Fibroblast of the conjunctiva (primary cell): ENCODE data around the gene KRT6C.

Source experiments
- DNase-seq: peaks from one replicate; pipeline ENCODE4 v3.0.0-alpha.2; 2010; ENCODE audit warnings: low read depth

Gene KRT6C

GRCh38 chr12:52434760-52435530 is 38.7 kb downstream of the KRT6C start:
- no peak for DNase-seq

DNA sequence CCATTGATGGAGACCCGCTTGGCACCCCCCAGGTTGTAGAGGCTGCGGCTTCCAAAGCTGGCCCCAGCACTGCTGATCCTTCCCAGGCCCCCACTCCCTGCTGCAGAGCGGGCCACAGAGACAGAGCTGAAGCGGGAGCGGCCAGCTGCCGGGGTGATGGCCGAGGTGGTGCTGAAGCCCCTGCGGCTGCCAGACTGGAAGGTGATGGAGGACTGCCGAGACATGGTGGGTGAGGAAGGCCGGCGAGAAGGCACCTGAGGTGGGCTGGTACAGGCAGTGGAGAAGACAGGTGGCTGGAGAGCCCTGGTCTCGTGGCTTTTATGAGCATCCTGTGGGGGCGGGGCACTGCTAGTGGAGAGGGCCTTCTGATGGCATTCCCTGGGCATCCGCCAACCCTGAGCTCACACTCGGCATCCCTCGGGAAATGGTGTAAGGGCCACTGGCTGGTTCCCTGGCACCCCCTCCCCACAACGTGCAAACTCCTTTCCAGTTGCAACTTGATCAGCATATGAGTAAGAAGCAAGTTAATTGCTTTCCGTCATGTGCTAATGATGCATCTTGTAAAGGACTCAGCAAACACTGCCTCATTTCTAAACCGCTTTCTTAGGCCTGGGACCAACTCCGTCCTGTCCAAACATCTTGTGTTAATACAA is 39.4 kb downstream of the KRT6C start, which contains the start of gene KRT75:
KRT75 (minus strand) TSS at position 291 of the 653 bp plus-strand sequence; CDS start at position 224, 67 bp downstream.
- DNase-seq: no peak

DNA sequence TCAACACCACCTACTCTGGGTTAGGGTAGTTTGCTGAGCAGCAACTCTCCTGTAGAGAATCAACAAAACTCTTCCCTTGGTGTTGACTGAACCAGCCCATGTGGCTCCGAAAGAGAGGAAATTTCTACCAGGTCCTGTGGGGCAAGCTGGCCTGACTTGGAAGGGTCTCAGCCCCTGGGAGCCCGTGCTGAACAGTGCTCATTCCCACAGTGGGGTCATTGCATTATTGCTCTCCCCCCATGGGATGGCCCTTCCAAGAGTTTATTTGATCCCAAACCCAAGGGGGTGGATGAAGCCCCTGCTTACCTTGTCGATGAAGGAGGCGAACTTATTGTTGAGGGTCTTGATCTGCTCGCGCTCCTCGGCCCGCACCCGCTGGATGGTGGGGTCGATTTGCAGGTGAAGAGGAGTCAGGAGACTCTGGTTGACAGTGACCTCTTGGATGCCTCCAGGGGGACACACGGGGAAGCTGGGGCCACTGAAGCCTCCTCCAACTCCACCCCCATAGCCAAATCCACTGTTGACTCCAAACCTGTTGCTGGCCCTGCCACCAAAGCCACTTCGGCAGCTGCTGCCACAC is 40.0 kb downstream of the KRT6C start:
- no peak for DNase-seq

DNA sequence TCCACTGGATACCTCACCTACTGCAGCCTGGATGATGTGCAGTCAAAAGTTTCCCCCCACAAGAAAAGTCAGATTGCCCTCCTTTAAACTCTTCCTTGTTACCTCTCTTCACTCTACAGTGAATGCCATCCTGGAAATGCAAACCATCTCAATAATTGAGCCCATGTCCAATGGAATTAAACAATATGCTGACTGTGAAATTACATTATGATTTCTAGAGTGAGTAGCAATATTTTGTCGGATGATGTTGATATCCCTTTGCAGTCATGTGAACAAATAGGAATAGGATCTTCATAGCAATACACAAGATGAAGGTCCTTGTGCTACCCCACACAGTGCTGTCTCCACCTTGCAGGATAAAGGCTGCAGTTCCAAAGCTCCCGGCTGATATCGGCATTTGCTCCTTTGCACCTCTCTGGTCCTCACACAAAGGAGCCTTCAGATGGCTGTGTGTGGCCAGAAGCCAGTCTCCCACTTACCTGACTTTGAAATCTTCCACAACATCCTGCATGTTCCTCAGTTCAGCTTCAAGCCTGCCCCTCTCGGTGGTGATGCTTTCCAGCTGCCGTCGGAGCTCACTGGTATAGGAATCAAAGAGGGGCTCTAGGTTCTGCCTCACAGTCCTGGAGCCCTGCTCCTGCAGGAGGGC is 40.9 kb downstream of the KRT6C start:
- no peak for DNase-seq

DNA sequence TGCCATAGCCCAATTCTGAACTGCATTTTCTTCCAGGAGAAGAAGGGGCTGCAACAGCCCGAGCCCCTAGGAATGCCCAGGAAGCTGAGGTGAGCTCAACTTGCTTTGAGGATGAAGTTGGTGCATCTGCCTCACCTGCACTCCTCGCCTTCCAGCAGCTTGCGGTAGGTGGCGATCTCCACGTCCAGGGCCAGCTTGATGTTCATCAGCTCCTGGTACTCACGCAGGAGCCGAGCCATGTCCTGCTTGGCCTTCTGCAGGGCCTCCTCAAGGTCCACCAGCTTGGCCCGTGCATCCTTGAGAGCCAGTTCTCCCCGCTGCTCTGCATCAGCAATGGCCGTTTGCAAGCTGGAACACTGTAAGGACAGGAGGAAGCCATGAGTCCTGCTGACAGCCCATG is 45.5 kb downstream of the KRT6C start:
- no peak for DNase-seq

DNA sequence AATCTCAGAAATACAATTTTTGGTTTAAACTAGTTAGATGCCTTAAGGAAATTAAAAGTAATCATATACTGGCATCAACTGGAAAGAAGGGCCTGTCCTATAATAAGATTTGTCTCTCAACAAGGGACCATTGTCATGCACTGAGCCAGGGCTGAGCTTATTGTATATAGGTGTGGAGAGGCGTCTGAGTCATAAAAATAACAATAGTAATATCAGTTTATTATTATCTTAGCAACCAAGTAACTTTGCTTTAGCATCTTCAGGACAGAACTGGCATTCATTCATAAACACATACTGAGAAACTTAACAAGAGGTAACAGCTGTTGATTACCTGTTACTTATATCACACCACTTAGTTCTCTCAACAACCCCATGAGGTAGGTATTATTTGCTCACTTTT is 46.5 kb downstream of the KRT6C start:
- no peak for DNase-seq

- DNase-seq: no peak
These were observed 47.6 kb downstream of the KRT6C start for GRCh38 chr12:52426034-52426433.

- no peak for DNase-seq
These were observed 48.1 kb downstream of the KRT6C start for GRCh38 chr12:52425466-52425865.

- no peak for DNase-seq
These were observed 49.7 kb downstream of the KRT6C start for GRCh38 chr12:52423661-52424500.

DNA sequence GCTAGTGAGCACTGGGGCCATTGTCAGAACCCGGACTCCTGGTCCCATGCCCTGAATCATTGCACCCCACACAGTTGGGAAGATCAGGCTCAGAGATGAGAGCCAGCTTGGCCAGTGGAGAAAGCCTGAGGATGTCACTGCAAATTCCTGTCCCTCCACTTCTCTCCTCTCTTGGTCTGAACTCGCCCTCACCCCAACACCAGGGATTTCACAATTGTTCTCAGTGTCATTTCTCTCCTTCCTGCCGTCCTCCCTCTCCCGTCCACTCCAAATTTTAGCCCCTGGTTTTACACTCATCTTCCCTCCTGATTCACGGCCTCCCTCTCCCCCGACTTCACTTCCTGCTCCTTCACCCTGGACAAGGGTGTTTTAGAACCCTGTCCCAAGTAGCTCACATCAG is 50.6 kb downstream of the KRT6C start:
- no peak for DNase-seq

DNA sequence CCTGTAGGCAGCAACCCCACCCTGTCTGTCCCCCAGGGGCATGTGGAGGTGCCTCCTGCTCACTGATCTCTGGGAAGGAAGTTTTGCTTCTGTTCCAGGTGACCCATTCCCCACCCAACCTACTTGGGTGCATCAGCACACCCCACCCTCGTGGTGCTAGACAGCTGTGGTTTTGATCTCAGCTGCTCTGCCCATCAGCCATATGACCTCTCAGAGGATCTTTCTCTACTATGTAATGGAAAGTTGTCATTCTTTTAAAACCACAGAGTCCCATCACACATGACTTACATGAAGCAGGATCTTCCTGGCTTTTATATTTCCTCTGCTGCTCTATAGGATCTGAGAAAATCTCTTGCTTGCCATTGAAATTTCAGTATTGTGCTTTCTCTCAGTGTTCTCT is 53.9 kb downstream of the KRT6C start:
- no peak for DNase-seq

DNA sequence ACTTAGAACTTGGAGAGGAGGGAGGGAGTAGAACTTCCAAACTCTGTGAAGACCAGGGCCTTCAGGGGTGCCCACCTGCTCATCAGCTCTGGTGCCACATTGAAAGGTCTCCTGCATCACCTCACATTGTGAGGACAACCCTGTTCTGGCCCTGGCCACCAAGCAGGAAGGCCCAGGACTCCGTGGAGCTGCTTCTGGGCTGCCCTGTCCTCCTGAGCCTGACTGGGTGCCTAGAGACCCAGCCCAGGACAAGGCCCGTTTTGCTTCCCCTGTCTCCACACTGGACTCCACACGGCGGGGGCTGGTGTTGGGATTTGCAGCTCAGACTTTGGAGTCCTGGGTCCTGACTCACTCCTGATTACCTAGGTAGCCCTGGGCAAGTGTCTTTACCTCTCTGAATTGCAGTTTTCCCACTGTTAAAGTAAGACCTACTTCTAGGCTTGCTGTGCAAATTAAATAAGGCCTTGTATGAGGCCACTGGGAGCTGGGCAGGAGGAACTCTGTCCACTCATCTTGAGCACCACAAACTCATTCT is 55.0 kb downstream of the KRT6C start:
- no peak for DNase-seq
